WTC11 (cell line): ENCODE measurements around the gene TCF12.

Source experiments
- CTCF ChIP-seq: fragments of 200-600 bp; IDR thresholded peaks from 2 replicates; pipeline ENCODE4 v1.8.0; 2022; ENCODE audit warnings: antibody characterized with exemption
- ELF4 ChIP-seq: sonication (generic); formaldehyde crosslinking; IDR thresholded peaks from 2 replicates; pipeline ENCODE4 v1.8.1; 2022; ENCODE audit warnings: low read depth, mild to moderate bottlenecking, moderate library complexity, missing genetic modification reagents
- ZBTB21 ChIP-seq: sonication (generic); formaldehyde crosslinking; IDR thresholded peaks from 2 replicates; pipeline ENCODE4 v1.8.1; 2023; ENCODE audit warnings: mild to moderate bottlenecking, missing genetic modification reagents, borderline replicate concordance
- ZNF121 ChIP-seq: sonication (generic); formaldehyde crosslinking; IDR thresholded peaks from 2 replicates; pipeline ENCODE4 v1.8.0; 2023; ENCODE audit warnings: missing genetic modification reagents

- no peak for TF ChIP-seq ELF4 (CRISPR knock-in tag)
- TF ChIP-seq CTCF = no peak
- TF ChIP-seq ZBTB21 = no peak
- TF ChIP-seq ZNF121 (CRISPR knock-in tag) = no peak
These were observed 415.8 kb downstream of the TCF12 start for GRCh38 chr15:57334257-57334656.
